ENCODE measurements around the gene MT4. TPM values are rescaled to one million over a fixed set of nuclear protein-coding genes. Genes with fewer than 3 reads are reported as not detected.

MT4 gene
- total and polyA plus RNA-seq, 5 donors from 2014 or later: not detected

DNA sequence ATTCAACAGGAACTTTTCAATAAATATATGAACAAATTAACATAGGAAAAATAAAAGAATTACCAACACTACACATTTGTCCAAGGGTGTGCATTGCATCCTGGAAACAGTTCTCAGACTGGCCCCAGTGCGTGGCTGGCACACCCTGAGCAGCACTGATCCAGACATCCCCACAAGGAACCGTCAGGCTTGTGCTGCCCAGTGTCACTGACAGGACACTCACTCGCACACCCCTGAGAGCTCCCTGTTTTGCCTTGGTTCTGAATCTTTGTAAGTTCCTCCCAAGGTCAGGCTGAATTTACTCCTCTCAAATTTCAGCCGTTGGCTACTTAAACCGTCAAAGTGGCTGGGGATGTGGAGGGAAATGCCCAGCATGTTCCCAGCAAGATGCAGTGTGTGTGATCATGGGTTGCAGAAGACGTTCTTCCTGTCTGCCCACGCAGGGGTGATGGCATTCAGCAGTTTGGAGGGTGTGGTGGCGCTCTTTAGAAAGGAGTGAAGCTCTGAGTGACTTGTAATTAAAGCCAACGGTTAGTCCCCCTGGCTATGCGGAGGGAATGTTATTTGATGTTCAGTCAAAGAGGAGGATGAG, 45.2 kb downstream of the MT4 start:
- no peaks in the 10 kb centered on the region for H3K36me3 ChIP-seq (ENCODE audit: control insufficient read depth, insufficient read depth, low read length)
- H3K36me3 Mint-ChIP-seq: no peaks in the 10 kb centered on the region
- no peaks in the 10 kb centered on the region for H3K27me3 ChIP-seq (ENCODE audit: control insufficient read depth, insufficient read depth, low read length)
- H3K4me3 ChIP-seq (ENCODE audit: low read depth, low read length): peak overlapping the region; percentile 95
- no peaks in the 10 kb centered on the region for H3K27me3 Mint-ChIP-seq
- H3K4me3 Mint-ChIP-seq: peak overlapping the region; percentile 92 to 99 (median 98)
- H3K4me1 Mint-ChIP-seq: peaks cover 17 to 47% (median 36%) of the 10 kb centered on the region in 4 donors
- peak overlapping the region; percentile 88 for H3K27ac ChIP-seq (ENCODE audit: insufficient read depth, low read length, poor library complexity, severe bottlenecking)
- H3K4me1 ChIP-seq (ENCODE audit: control insufficient read depth, insufficient read depth, low read length, poor library complexity, severe bottlenecking): peaks cover 41% of the 10 kb centered on the region
- no peaks in the 10 kb centered on the region for H3K9me3 Mint-ChIP-seq
- no peaks in the 10 kb centered on the region for H3K9me3 ChIP-seq (ENCODE audit: control insufficient read depth in 2 of 2, low read length in 2 of 2)
- ATAC-seq (ENCODE audit: low read depth in 2 of 2): peak; percentile 41
- H3K27ac Mint-ChIP-seq: peak overlapping the region; percentile 89 to 97 (median 96)
- peak; percentile 45 to 83 (median 49) for DNase-seq

GRCh38 chr16:56610609-56611111, 45.8 kb downstream of the MT4 start:
- Histone ChIP-seq H3K9me3 (ENCODE audit: control insufficient read depth in 2 of 2, low read length in 2 of 2) (no peaks in the 10 kb centered on the region), H3K27ac (ENCODE audit: insufficient read depth, low read length, poor library complexity, severe bottlenecking) (peak overlapping the region; percentile 88), H3K4me1 (ENCODE audit: control insufficient read depth, insufficient read depth, low read length, poor library complexity, severe bottlenecking) (peaks cover 41% of the 10 kb centered on the region), H3K27me3 (ENCODE audit: control insufficient read depth, insufficient read depth, low read length) (no peaks in the 10 kb centered on the region), H3K36me3 (ENCODE audit: control insufficient read depth, insufficient read depth, low read length) (no peaks in the 10 kb centered on the region), H3K4me3 (ENCODE audit: low read depth, low read length) (peak overlapping the region; percentile 95)
- no peaks in the 10 kb centered on the region for H3K27me3 Mint-ChIP-seq
- H3K9me3 Mint-ChIP-seq: no peaks in the 10 kb centered on the region
- H3K4me3 Mint-ChIP-seq: peak overlapping the region; percentile 92 to 99 (median 98)
- peaks cover 17 to 47% (median 36%) of the 10 kb centered on the region in 4 donors for H3K4me1 Mint-ChIP-seq
- H3K27ac Mint-ChIP-seq: peak overlapping the region; percentile 89 to 97 (median 90)
- H3K36me3 Mint-ChIP-seq: no peaks in the 10 kb centered on the region
- peak in 1 of 2 donors; percentile 4 for ATAC-seq (ENCODE audit: low read depth in 2 of 2)
- DNase-seq: no peak

- H3K4me3 Mint-ChIP-seq: peak overlapping the region; percentile 61 to 92 (median 68)
- H3K27me3 Mint-ChIP-seq: no peaks in the 10 kb centered on the region
- no peak overlapping the region for H3K4me3 ChIP-seq (ENCODE audit: low read depth, low read length)
- H3K27ac ChIP-seq (ENCODE audit: insufficient read depth, low read length, poor library complexity, severe bottlenecking): peak overlapping the region; percentile 88
- ATAC-seq (ENCODE audit: low read depth in 2 of 2) (no peak), DNase-seq (no peak)
- no peaks in the 10 kb centered on the region for H3K9me3 ChIP-seq (ENCODE audit: control insufficient read depth in 2 of 2, low read length in 2 of 2)
- no peaks in the 10 kb centered on the region for H3K9me3 Mint-ChIP-seq
- no peaks in the 10 kb centered on the region for H3K36me3 Mint-ChIP-seq
- peaks cover 17 to 47% (median 35%) of the 10 kb centered on the region in 4 donors for H3K4me1 Mint-ChIP-seq
- H3K4me1 ChIP-seq (ENCODE audit: control insufficient read depth, insufficient read depth, low read length, poor library complexity, severe bottlenecking): peaks cover 41% of the 10 kb centered on the region
- H3K27ac Mint-ChIP-seq: peak overlapping the region; percentile 89 to 98 (median 97)
- H3K27me3 ChIP-seq (ENCODE audit: control insufficient read depth, insufficient read depth, low read length): no peaks in the 10 kb centered on the region
- no peaks in the 10 kb centered on the region for H3K36me3 ChIP-seq (ENCODE audit: control insufficient read depth, insufficient read depth, low read length)
These were observed 46.5 kb downstream of the MT4 start for GRCh38 chr16:56611281-56611833.

DNA sequence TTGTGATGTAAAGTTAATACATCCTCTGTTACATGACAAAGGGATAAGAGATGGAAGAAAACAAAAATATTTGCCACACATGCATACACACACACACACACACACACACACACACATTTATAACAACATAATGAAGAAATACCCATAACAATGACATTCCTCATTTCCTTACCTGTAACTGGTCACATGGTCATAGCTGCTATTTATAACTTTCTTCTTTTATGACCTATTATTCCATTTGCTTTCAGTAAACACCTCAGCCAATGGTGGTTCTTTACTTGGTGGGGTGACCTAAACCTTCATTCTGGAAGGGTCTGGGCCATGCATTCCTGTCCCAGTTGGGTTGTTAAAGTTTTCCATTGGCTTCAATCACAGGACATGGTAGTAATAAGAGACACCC, 48.8 kb downstream of the MT4 start:
- Mint-ChIP-seq H3K27ac (no peak overlapping the region), H3K4me3 (peak overlapping the region in 1 of 4 donors; percentile 58), H3K27me3 (peaks cover 6% of the 10 kb centered on the region), H3K9me3 (peaks cover 0 to 2% (median 0%) of the 10 kb centered on the region in 7 donors), H3K36me3 (no peaks in the 10 kb centered on the region), H3K4me1 (peaks cover 17 to 44% (median 29%) of the 10 kb centered on the region in 4 donors)
- peaks cover 37% of the 10 kb centered on the region for H3K4me1 ChIP-seq (ENCODE audit: control insufficient read depth, insufficient read depth, low read length, poor library complexity, severe bottlenecking)
- no peak overlapping the region for H3K4me3 ChIP-seq (ENCODE audit: low read depth, low read length)
- no peaks in the 10 kb centered on the region for H3K9me3 ChIP-seq (ENCODE audit: control insufficient read depth in 2 of 2, low read length in 2 of 2)
- ATAC-seq (ENCODE audit: low read depth in 2 of 2) (no peak), DNase-seq (no peak)
- H3K36me3 ChIP-seq (ENCODE audit: control insufficient read depth, insufficient read depth, low read length): no peaks in the 10 kb centered on the region
- no peak overlapping the region for H3K27ac ChIP-seq (ENCODE audit: insufficient read depth, low read length, poor library complexity, severe bottlenecking)
- H3K27me3 ChIP-seq (ENCODE audit: control insufficient read depth, insufficient read depth, low read length): peaks cover 4% of the 10 kb centered on the region

- H3K27ac Mint-ChIP-seq: peak overlapping the region in 1 of 3 donors; percentile 41
- H3K27me3 ChIP-seq (ENCODE audit: control insufficient read depth, insufficient read depth, low read length): peaks cover 4% of the 10 kb centered on the region
- ATAC-seq (ENCODE audit: low read depth in 2 of 2): no peak
- no peaks in the 10 kb centered on the region for H3K36me3 Mint-ChIP-seq
- peaks cover 0 to 2% (median 0%) of the 10 kb centered on the region in 7 donors for H3K9me3 Mint-ChIP-seq
- H3K9me3 ChIP-seq (ENCODE audit: control insufficient read depth in 2 of 2, low read length in 2 of 2): no peaks in the 10 kb centered on the region
- peaks cover 6% of the 10 kb centered on the region for H3K27me3 Mint-ChIP-seq
- H3K4me3 Mint-ChIP-seq: no peak overlapping the region
- no peaks in the 10 kb centered on the region for H3K36me3 ChIP-seq (ENCODE audit: control insufficient read depth, insufficient read depth, low read length)
- no peak overlapping the region for H3K4me3 ChIP-seq (ENCODE audit: low read depth, low read length)
- peaks cover 13 to 38% (median 24%) of the 10 kb centered on the region in 4 donors for H3K4me1 Mint-ChIP-seq
- no peak overlapping the region for H3K27ac ChIP-seq (ENCODE audit: insufficient read depth, low read length, poor library complexity, severe bottlenecking)
- H3K4me1 ChIP-seq (ENCODE audit: control insufficient read depth, insufficient read depth, low read length, poor library complexity, severe bottlenecking): peaks cover 29% of the 10 kb centered on the region
- DNase-seq: peak in 1 of 3 donors; percentile 52
These were observed 49.7 kb downstream of the MT4 start for GRCh38 chr16:56614549-56614991.

DNA sequence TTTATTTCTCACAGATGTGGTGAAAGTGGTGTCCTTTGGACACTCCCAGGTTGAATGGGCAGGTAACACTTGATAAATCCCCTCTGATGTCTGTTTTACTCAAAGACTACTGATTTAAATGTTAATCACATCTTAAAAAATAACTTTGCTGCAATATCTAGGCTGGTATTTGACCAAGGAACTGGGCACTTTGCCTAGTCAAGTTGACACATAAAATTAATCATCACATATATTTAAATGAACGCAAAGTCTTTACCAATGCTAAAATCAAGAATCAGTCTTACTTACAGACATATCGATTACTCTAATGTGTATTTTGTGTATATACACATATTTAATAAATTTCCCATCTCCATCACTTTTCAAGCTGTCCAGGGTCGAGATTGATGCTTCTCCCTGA, 50.5 kb downstream of the MT4 start:
- Mint-ChIP-seq H3K4me1 (peaks cover 10 to 31% (median 18%) of the 10 kb centered on the region in 4 donors), H3K27me3 (peaks cover 6% of the 10 kb centered on the region), H3K9me3 (peaks cover 0 to 2% (median 0%) of the 10 kb centered on the region in 7 donors), H3K27ac (no peak overlapping the region), H3K4me3 (peak overlapping the region in 1 of 4 donors; percentile 47), H3K36me3 (no peaks in the 10 kb centered on the region)
- Histone ChIP-seq H3K9me3 (ENCODE audit: control insufficient read depth in 2 of 2, low read length in 2 of 2) (no peaks in the 10 kb centered on the region), H3K4me3 (ENCODE audit: low read depth, low read length) (no peak overlapping the region), H3K36me3 (ENCODE audit: control insufficient read depth, insufficient read depth, low read length) (no peaks in the 10 kb centered on the region), H3K27me3 (ENCODE audit: control insufficient read depth, insufficient read depth, low read length) (peaks cover 4% of the 10 kb centered on the region), H3K4me1 (ENCODE audit: control insufficient read depth, insufficient read depth, low read length, poor library complexity, severe bottlenecking) (peaks cover 21% of the 10 kb centered on the region), H3K27ac (ENCODE audit: insufficient read depth, low read length, poor library complexity, severe bottlenecking) (no peak overlapping the region)
- DNase-seq: no peak
- ATAC-seq (ENCODE audit: low read depth in 2 of 2): no peak

- peak in 1 of 2 donors; percentile 14 for ATAC-seq (ENCODE audit: low read depth in 2 of 2)
These were observed 51.8 kb downstream of the MT4 start for GRCh38 chr16:56616608-56617211.

More at GRCh38 chr16:56616608-56617211, 51.8 kb downstream of the MT4 start:
- peak overlapping the region in 1 of 3 donors; percentile 83 for H3K27ac Mint-ChIP-seq
- H3K36me3 ChIP-seq (ENCODE audit: control insufficient read depth, insufficient read depth, low read length): no peaks in the 10 kb centered on the region
- peaks cover 0 to 2% (median 0%) of the 10 kb centered on the region in 7 donors for H3K9me3 Mint-ChIP-seq
- no peak overlapping the region for H3K4me3 ChIP-seq (ENCODE audit: low read depth, low read length)
- H3K4me3 Mint-ChIP-seq: peak overlapping the region; percentile 58 to 85 (median 61)
- no peak overlapping the region for H3K27ac ChIP-seq (ENCODE audit: insufficient read depth, low read length, poor library complexity, severe bottlenecking)
- DNase-seq: no peak
- peaks cover 13% of the 10 kb centered on the region for H3K4me1 ChIP-seq (ENCODE audit: control insufficient read depth, insufficient read depth, low read length, poor library complexity, severe bottlenecking)
- H3K9me3 ChIP-seq (ENCODE audit: control insufficient read depth in 2 of 2, low read length in 2 of 2): no peaks in the 10 kb centered on the region
- H3K4me1 Mint-ChIP-seq: peaks cover 2 to 18% (median 9%) of the 10 kb centered on the region in 4 donors
- no peaks in the 10 kb centered on the region for H3K36me3 Mint-ChIP-seq
- peaks cover 6% of the 10 kb centered on the region for H3K27me3 Mint-ChIP-seq
- peaks cover 4% of the 10 kb centered on the region for H3K27me3 ChIP-seq (ENCODE audit: control insufficient read depth, insufficient read depth, low read length)
